Subcutaneous adipose tissue (tissue), 4 donors: ENCODE data around the gene FHL5. TPM values are rescaled to one million over a fixed set of nuclear protein-coding genes. Genes with fewer than 3 reads are reported as not detected.

ENCODE experiments used
- total RNA-seq, 4 donors: library from RNA; depleted of rRNA; stranded (reverse); fragments of >200 nt; gene quantifications; one replicate each; pipeline ENCODE4 v1.1.0, GENCODE V29; 2016
- TF ChIP-seq, protein P1 (sequence below): fragments of 450-650 bp; IDR thresholded peaks from one replicate; pipeline ENCODE4 v1.5.1; 2016; ENCODE audit warnings: low read depth, mild to moderate bottlenecking, control low read depth, antibody characterized with exemption, moderate library complexity

FHL5 gene, protein sequence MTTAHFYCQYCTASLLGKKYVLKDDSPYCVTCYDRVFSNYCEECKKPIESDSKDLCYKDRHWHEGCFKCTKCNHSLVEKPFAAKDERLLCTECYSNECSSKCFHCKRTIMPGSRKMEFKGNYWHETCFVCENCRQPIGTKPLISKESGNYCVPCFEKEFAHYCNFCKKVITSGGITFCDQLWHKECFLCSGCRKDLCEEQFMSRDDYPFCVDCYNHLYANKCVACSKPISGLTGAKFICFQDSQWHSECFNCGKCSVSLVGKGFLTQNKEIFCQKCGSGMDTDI
- total RNA-seq, result 10 to 100 TPM; 26.7 to 38.6 (median 35.9) TPM

DNA sequence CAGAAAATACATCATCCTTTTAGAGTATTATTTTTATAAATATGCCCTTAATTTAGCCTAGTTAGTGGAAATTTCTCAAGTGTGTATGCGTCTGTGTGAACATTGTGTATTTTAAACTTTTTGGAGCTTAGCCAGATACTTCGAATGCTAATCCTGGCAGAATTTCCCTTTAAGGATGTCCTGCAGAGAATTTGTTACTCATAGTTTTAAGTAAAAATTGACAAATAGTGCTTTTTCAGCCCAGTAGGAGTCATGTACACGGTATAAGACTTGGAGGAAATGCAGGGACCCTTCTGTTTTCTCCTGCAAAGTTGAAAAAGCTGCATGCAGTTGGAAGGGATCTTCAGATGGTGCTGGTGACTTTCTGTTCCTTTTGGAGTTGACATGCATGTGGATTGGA, at the start of gene FHL5:
FHL5 (plus strand) TSS at position 243 of the 400 bp plus-strand sequence. CDS start 40,486 bp downstream, outside the sequence.
- TF ChIP-seq, protein P1, sequence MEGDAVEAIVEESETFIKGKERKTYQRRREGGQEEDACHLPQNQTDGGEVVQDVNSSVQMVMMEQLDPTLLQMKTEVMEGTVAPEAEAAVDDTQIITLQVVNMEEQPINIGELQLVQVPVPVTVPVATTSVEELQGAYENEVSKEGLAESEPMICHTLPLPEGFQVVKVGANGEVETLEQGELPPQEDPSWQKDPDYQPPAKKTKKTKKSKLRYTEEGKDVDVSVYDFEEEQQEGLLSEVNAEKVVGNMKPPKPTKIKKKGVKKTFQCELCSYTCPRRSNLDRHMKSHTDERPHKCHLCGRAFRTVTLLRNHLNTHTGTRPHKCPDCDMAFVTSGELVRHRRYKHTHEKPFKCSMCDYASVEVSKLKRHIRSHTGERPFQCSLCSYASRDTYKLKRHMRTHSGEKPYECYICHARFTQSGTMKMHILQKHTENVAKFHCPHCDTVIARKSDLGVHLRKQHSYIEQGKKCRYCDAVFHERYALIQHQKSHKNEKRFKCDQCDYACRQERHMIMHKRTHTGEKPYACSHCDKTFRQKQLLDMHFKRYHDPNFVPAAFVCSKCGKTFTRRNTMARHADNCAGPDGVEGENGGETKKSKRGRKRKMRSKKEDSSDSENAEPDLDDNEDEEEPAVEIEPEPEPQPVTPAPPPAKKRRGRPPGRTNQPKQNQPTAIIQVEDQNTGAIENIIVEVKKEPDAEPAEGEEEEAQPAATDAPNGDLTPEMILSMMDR, result no peak

- TF ChIP-seq, protein P1, result no peak
Measured at GRCh38 chr6:96520171-96521115, 42.5 kb upstream of the FHL5 start.

DNA sequence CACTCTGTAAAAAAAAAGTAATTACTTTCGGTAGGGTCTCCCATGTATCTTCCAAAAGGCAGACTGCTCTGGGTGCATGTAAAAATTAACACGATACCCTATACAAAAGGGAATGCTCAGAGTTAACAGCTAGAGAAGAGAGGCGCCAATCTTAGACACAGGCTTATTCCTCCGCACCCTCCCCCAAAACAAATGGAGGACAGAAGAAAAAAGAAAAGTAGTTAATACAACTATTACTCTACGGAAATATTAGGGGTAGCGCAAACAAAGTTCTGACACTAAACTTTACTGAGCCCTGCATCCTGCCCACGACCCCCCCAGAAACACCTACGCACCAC, 41.7 kb upstream of the FHL5 start:
- TF ChIP-seq, protein P1, result no peak

DNA sequence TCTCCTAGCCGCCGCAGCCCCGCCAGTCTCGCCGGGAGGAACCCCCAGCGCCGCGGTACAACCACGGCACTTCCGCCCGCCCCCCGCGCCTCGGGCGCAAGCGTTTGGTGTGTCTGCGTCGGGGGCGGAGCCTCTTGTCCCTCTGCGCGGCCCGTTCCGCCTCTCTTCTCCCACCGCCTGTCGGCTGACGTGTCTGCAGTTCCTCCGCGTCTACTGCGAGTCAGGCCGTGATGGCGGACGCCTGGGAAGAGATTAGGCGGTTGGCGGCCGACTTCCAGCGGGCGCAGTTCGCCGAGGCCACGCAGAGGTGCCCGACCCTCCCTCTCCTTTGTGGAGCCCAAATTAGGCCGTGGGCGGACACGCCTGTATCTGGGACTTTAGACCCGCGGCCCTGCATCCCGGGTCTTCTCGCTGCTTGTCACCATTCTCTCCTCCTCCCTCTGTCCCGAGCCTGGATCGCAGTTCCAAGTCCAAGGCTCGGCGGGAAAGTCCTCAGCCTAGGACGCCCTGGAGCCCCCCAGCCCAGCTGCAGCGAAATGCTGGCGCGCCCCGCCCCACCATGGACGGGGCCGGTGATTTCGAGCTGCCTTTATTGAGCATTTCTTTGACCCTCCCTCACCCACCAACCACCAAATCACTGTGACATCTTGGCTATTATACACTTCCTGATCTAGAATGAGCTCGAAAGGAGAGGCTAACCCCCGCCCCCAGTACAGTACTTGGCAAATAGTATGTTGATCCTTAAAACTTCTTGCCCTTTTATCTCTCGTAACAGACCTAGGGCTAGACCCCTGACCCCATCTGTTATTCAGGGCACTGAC, 41.1 kb upstream of the FHL5 start, which contains the start of gene UFL1:
UFL1 (plus strand) TSS at position 163 of the 821 bp plus-strand sequence; CDS start at position 231, 68 bp downstream.
- TF ChIP-seq, protein P1, result no peak

DNA sequence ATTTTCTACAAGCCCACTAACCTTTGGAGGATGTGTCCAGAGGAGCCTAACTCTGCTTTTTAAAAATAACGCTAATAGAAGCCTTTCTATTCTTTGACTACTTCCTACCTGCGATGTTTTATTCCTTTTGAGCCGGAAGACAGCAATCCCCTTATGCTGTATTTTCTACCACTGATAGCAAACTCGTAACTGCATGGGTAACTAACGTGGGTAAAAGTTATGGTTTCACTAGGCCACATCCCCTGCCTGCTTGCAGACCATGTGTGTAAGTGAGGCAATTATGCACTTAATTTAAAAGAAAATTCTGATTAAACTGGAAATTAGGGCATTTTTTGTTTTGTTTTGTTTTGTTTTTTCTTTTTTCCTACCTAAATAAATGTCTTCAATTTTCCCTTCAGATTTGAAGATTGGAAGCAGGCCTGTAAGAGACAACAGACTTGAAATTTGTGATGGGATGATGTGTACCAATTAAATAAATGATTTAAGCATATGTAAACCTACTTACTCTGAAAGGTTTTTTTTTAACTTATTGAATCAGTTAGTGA, 40.4 kb upstream of the FHL5 start:
- TF ChIP-seq, protein P1, result no peak

GRCh38 chr6:96528193-96528592, 34.7 kb upstream of the FHL5 start:
- TF ChIP-seq, protein P1, result no peak
